SK-N-DZ (cell line): ENCODE results near the gene CSF2. TPM values are rescaled to one million over a fixed set of nuclear protein-coding genes. Genes with fewer than 3 reads are reported as not detected.

Experiments used
- DNase-seq: peaks from one replicate; pipeline ENCODE4 v3.0.0-alpha.2; 2015; ENCODE audit warnings: low spot score
- polyA plus RNA-seq, 2 experiments: library from polyadenylated mRNA; depleted of rRNA; stranded (reverse); fragments of >200 nt; gene quantifications; 2 replicates each; pipeline ENCODE4 v1.2.3, GENCODE V29; 2014

CSF2 gene
- polyA plus RNA-seq (2014; cell fraction: cytosol; rRNA removed), result not detected in 2 replicates
- polyA plus RNA-seq (2014; cell fraction: nucleus; rRNA removed), result not detected in 2 replicates

DNA sequence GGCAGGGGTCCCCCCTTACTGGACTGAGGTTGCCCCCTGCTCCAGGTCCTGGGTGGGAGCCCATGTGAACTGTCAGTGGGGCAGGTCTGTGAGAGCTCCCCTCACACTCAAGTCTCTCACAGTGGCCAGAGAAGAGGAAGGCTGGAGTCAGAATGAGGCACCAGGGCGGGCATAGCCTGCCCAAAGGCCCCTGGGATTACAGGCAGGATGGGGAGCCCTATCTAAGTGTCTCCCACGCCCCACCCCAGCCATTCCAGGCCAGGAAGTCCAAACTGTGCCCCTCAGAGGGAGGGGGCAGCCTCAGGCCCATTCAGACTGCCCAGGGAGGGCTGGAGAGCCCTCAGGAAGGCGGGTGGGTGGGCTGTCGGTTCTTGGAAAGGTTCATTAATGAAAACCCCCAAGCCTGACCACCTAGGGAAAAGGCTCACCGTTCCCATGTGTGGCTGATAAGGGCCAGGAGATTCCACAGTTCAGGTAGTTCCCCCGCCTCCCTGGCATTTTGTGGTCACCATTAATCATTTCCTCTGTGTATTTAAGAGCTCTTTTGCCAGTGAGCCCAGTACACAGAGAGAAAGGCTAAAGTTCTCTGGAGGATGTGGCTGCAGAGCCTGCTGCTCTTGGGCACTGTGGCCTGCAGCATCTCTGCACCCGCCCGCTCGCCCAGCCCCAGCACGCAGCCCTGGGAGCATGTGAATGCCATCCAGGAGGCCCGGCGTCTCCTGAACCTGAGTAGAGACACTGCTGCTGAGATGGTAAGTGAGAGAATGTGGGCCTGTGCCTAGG is at the start of gene CSF2:
Gene CSF2, plus strand, starts transcription at position 559 of the 783 bp plus-strand sequence. Its CDS starts 35 bp downstream, at position 594.
- DNase-seq, result no peak

DNA sequence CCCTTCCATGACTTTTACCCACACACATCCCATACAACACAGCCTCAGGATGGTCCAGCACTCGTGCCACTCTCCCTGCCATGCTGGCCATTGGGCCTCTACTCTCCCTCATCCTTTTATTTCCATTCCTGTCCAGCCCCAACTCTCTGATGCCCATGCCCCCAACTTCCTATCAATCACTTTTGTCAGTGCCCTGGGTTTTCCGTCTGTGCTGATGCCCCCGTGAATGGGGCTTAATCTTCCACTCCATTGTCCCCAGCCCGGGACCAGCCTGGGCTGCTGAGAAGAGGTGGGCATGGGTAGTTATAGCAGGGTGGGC is 49.5 kb upstream of the CSF2 start:
- no peak for DNase-seq

DNA sequence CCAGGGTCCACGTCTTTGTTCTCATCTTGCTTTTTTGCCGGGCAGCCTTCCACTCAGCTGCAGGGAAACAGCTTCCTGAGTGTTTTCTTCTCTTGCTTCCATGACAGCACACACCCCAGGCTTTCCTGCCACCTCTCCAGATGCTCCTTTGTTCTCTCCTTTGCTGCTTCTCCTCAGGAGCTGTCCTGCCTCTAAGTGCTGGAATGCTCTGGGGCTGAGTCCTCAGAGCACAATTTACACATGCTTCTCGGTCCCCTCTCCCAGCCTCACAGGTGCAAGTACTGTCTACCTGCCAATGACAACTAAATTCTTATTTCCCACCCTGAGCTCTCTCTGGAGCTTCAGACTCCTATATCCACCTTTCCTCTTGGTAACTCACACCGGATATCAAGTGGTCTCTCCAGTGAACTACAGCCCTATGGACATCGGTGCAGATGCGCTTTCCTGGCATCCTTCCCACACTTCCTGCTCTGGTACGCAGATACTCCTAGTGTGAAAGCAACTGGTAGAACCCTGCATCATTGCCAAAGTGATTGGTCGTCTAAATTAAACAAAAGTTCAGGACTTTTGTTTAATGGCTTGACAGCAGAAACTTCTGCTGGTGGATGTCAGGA is 48.7 kb upstream of the CSF2 start:
- no peak for DNase-seq

DNA sequence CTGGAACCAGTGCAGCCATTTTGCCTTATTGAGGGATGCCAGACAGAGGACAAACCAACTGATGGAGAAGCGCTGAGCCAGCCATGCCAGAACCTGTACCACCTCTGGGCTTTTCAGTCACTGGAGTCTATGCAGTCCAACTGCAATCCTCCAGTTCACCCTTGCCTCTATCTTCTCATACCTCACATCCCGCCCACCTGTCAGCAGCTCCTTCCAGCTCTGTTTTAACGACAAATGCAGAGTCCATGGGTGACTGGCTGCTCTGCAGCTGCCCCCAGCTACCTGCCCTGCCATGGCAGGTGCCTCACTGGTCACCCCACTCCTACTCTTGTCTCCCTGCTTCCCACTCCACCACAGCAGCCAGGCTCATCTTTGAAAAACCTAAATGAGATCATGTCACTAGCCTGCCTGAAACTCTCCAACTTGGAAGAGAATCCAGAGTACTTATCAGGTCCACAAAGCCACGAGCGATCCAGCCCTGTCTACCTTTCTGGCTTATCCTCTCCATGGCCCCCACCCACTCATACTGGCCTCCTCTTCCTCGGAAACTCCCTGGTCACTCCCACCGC is 48.1 kb upstream of the CSF2 start:
- DNase-seq, result no peak

DNA sequence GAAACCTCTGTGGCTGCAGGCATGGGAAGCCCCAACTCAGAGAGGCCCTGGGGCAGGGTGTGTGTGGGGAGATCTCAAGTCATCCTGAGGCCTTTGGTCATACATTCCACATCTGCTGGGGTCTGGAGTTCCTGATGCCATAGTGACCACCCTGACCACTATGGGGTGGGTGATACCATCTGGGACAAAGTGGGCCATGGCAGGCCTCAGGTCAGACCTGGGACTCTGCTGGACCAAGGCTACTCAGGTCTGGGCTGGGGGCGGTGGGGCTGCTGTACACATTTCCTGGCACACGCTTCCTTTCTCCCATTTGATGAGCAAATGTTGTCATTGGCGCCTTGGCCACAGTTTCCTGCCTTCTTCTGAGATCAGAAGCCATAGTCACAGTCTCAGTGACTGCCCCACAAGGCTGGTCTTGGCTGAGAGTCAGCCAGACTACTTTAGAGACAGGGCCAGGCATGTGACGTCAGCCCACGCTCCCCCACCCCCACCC is 47.0 kb upstream of the CSF2 start:
- DNase-seq, result no peak

DNA sequence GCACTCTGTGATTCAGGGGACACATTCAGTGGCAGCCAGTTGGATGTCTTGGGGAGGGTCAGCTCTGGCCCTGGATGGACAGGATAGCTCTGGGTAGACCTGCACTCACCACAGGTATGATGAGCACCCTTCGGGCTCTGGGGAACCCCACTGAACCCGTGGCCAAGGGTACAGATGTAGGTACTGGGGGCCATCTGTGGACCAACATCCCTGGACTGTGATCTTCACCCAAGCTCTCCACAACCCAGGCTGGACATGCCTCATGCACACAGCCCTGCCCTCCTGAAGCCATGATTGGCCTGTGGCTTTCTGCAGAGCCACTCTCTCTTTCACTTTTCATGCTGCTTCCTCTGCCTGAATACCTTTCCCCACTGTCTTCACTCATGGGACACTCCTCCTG is 46.6 kb upstream of the CSF2 start:
- no peak for DNase-seq

DNA sequence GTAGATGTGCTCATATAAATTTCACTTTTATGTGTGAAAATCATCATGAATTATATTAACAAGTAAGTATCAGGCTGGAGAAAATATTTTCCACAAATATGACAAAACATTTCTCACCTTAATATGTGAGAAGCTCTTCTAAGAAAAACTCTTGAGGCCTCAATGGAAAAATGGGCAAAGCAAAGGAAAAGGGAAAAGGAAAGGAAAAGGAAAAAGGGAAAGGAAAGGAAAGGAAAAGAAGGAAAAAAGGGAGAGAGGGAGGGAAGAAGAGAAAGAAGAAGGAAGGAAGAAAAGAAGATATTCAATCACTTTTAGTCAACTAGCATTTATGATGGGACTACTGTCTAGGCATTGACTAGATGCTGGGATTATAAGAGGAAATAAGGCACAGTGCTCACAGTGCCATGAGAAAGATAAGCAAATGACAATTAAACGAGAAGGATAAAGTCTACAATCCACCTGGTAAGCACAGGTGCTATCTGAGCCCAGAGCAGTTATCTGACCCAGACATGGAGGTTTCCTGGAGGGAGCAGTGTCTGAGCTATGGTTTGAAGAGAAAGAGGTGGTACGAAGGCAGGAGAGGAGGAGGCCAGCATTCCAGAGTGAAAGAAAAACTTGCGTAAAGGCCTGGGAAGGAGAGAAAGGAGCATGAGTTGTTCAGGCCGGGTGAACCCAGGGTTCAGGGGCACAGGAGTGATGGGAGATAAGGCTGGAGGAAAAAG is 43.8 kb upstream of the CSF2 start:
- DNase-seq, result no peak

DNA sequence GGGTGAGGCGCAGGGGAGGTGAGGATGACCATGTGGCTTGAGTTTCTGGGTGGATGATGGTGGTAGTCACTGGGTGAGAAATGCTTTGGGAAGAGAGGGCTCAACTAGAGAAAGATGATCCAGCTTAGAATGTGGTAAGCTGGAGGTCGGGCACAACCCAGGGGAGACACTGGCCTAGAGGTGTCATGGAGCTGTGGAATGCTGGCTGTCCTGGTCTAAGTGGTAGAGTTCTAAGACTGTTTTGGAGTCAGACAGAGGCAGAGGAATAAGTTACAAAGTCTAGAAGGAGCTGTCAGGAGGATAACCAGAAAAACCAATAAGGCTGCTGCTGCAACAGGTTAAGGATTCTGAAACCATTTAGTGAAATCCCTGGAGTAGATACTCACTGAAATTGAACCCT is 43.0 kb upstream of the CSF2 start:
- no peak for DNase-seq

DNA sequence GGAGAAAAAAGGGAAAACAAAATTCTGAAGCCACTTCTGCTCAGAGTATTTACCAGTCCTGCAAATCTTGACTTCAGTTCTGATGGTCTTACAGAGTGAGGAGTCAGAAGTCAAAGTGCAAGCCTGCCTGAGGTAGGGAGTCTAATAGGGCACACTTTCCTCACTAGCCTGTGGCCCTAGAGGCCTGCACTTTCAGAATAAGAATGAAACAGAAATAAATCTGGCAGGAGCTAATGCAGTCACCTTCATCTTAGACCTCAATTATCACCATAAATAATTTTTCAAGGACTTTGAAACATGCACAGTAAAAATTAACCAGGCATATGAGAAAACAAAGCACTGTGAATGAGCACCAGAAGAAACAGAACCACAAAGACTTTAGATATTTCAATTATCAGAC is 41.4 kb upstream of the CSF2 start:
- DNase-seq, result no peak

DNA sequence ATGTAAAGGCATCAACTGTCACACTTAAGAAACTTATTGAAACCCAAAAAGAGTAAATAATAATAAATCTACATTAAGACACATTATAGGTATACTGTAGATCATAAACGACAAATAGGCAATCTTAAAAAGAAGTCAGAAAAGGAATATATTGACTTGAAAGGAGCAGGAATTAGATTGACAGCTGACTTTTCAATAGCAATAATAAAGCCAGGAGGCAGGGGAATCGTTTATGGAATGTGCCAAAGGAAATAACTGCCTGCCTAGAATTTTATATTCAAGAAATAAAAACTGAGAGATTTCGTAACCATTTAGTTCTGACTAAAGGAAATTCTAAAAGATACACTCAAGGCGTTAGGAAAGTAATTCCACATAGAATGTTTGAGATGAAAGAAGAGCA is 40.5 kb upstream of the CSF2 start:
- no peak for DNase-seq

DNA sequence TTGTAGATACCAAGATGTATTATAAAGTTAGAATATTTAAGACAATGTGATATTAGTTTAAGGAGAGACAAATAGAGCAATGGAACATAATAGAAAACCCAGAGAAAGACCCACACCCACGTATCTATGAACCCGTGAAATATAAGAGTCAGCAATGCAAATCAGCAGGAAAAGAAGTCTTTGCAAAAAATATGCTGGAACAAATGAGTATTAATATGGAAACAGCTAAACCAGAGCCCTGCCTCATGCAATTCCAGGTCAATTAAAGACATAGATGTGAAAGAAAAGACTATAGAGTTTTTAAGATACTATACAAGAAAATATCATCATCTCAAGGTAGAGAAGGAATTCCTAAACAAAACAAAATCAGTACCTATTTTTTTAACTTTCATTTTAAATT is 36.2 kb upstream of the CSF2 start:
- DNase-seq, result no peak

DNA sequence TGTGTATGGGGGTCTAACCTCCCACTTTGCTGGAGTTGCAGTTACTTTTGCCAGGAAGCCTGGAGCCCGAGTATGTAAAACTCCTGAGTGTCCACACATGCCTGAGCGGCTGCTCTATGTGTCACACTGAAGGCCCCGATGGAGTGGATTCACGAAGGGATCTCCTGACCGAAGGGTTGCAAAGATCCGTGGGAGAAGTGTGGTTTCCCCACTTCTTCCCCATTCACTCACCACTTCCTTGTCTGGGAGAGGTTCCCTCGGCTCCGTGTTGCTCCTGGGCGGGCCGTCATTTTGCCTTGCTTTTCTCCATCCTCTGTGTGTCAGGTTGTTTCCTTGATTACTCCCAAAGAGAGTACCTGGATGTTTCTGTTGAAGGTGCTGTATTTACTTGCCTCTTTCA is 29.4 kb upstream of the CSF2 start:
- no peak for DNase-seq

DNA sequence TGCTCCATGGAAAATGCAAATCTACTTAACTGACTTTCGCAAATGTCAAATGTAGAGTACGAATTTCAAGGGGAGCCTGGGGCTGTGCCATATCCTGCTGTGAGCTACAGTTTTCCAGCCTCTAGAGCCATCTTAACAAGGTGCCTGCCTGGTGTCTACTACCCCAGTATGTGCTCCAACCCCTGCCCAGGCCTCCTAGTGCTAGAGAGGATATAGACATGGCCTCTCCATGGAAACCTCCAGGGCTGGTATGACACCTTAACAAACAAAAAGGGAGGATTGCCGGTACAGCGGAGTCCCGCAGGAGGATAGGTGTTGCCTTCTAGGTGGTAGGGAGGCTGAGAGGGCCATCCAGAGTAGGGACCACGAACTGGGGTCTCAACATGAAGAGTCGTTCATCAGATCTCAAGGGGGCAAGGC is 26.7 kb upstream of the CSF2 start:
- no peak for DNase-seq

DNA sequence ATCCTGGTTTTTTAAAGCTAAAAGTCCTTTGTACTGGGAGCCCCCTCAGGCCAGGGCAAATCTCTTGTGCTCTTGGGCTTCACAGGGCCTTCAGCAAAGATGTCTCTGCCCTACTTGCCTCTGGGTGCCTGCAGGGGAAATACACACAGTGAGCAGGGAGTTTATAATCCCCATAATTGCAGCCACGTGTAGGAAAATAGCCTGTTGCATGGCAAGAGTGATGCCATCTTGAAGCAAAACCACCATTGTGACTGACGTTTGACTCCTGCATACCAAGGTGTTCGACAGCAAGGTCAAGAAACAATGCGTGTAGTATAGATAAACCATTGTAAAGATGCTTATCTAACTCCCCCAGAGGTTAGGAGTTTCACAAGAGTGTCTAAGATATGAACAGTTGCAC is 24.5 kb upstream of the CSF2 start:
- no peak for DNase-seq

DNA sequence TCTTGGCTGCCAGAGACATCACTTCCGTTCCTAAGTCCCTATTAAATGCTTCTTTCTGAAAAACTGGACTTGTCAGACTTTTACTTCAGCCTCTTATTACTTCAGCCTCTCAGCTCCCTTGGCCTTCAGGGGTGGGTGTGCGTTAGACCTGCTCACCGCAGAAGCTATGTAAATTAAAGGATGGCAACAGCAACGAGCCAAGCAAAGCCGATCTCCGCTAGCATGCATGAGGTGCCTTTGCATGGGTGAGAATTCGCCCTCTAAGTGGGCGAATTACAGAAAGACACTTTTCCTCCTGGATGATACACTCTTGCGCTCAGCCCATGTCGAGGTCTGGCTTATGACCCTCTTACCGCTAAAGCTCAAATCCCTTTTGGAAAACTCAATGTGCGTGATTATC is 24.0 kb upstream of the CSF2 start:
- no peak for DNase-seq

DNA sequence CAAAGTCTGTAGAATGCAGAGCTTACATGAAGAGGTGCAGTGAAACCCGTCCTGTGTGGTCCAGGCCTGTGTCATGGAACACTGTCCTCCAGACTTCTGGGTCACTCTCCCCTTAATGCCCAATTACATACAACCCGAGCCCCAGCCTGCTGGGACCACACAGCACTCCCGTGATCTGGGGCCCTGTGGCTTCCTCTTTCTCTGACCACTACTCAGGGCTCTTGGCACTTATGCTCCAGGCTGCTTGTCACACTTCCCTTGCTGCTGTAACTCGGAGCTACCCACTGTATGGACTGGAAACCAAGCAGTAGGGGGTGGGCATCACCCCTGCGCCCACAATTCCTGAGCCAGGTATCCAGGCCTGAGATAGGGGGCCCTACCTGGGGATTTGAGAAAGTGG is 23.5 kb upstream of the CSF2 start:
- no peak for DNase-seq

DNA sequence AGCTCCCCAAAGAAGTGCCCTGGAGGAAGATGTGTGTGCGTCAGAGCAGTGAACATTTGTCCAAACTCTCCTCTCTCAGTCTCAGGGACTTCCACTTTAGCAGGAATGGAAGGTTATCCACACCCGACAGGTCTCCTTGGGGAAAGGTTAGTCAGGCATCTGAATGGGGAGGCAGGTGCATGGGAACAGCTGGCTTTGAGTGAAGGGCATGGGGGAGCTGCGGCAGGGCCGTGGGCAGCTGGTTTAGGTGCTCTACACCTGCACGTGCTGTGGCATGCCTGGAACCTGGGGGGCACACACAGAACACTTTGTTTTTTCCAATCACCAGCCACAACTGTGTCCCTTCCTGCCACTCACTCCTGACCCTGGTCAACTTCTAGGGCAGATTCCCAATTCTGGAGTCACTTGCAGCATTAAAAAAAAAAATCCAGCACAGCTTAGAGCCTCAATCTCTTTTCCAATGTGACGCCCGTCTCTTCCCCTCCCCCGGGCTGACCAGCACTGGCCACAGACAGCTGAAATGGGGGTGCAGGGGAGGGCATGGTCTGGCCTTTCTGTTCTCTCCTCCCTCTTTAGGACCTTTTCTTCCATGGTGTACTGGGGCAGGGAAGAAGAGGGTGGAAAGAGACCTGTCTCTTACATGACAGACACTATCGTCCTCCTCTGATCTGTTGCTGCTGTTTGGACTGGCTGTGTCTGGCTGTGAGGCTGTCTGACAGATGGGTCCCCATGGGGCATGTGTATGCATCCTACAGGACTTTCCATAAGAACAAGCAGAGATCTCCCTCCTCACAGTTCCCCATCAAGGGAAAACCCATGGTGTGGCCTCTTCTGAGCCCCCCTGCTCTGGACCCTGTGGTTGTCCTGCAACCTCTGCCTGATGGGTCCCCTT is 22.7 kb upstream of the CSF2 start:
- no peak for DNase-seq

DNA sequence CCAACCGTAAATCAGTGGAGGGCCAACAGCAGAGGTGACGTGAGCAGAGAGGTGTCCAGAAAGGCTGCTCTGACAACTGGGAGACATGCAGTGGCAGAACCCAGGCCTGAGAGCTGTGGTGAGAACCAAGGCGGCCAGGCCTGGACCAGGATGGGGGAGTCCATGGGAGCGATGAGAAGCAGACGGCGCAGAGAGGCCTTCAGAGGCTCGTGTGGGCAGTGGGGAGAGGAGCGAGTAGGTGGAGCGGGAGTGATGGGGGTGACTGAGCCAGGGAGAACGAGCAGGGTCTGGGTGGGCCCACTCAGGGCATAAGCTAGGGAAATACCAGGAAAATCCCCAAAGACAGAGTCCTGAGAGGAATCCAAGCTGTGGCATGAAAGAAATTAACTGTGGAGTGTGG is 21.1 kb upstream of the CSF2 start:
- DNase-seq, result no peak

DNA sequence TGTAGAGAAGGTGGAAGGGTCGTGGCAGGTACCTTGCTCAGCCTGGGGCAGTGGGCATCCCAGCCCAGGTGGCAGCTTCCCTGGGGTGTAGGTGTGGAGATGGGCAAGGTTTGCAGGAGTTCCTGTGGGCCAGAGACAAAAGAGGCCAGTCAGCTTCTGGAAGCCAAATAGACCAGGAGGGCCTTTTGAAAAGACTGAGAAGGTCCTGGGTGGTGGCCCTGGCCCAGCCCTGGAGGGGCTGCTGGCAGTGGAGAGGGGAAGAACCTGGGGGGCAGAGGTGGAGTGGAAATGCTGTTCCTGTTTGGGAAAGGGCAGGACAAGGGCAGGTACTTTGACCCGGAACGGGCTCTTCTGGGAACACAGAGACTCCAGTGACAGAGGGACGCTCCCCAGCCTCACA is 20.1 kb upstream of the CSF2 start:
- no peak for DNase-seq

DNA sequence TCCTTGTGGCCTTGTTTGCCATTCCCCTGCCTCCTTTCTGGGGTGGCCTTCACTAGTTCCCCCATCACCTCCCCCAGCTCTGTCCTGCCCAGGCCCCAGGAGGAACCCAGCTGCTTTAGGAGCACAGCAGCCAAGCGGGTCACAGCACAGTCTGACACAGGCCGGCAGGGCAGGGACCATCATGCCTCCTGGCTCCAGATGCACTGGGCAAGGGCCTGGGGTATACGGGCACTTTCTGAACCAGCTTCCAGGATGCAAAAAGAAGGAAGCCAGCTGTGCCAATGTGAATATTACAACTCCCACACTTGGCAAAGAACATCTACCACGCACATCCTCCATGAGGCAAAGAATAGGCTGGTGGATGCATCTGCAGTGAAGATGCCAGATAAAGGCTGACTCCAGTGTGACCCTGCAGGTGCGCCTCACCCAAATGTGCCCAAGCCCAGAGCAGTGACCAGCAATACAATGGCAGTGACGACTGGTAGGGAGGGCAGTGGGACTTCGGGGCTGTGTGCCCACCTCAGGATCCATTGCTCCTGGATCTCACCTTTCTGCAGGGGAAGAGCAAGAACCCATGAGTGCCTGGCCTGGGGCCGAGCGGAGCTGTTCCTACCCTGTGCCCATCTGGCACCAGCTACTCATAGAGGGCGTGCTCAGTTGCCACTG is 19.4 kb upstream of the CSF2 start:
- no peak for DNase-seq
